HPDE6-E6E7 (cell line): ENCODE data around the gene TRIP12.
"Not testable (repeated sequence)": the region's sequence is repeated elsewhere in the genome, so short reads cannot be mapped to it uniquely, and the experiment has no call there.

Experiments
- DNase-seq: peaks from one replicate; pipeline ENCODE4 v3.0.0; 2011; ENCODE audit warnings: missing footprints; ENCODE audit errors: extremely low spot score

TRIP12 gene

DNA sequence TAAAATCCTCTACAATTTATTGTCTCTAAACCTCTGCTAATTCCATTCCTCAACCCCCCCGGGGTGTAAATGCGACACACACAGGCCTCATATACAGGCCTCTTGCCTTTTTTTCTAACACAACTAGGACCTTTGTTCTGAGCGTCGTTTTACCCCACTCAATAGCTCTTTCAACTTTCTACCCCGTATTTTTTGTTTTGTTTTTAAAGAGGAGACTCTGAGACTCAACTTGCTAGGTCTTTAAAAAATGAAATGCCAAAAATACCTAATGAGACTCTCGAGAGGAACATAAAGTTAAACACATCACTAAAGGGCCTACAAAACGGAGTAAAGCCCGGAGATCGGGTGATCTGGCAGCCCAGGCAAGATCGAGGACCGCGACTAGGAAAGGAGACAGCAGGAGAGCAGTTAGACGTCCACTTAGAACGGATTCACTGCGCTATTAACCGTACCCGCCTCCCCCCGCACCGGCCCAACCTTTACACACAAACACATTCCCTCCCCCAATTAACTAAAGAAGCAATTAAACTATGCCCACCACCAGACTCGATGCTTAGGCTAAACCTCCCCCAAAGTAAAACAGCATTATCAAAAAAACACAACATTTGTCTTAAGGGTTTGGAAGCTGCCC lies 1.7 kb downstream of the TRIP12 start:
- DNase-seq = no peak

DNA sequence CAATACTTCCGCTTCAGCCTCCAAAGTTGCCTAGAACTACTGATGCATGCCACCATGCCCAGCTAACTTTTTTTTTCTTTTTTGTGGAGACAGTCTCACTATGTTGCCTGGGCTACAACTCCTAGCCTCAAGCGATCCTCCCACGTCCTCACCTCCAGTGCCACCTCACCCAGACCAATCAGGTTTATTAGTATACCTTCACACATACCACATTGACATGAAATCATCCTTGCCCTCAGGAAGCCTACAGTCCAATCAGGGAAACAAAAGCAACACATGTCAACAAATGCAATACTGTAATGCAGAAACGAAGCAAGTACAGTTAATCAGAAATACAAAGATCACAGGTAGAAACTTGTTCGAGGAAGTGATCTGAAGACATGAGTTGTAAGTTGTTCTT lies 4.0 kb downstream of the TRIP12 start:
- no peak for DNase-seq

DNA sequence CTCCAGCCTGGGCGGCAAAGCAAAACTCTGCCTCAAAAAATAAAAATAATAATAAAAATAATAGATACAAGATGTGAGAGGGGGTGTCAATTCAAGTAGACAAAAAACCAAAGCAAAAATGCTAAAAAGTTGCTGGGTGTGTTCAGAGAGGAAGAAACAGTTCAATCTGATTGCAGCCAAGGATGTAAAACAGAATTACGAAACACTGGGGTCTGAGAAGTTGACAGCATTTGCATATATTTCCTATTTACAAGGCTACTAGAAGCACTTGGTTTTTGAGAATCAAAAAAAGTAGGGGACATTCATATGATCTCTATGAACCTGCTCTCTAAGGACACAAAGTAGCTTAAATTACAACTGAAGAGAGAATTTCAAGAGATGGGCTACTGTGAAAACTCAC lies 7.6 kb downstream of the TRIP12 start:
- no peak for DNase-seq

DNA sequence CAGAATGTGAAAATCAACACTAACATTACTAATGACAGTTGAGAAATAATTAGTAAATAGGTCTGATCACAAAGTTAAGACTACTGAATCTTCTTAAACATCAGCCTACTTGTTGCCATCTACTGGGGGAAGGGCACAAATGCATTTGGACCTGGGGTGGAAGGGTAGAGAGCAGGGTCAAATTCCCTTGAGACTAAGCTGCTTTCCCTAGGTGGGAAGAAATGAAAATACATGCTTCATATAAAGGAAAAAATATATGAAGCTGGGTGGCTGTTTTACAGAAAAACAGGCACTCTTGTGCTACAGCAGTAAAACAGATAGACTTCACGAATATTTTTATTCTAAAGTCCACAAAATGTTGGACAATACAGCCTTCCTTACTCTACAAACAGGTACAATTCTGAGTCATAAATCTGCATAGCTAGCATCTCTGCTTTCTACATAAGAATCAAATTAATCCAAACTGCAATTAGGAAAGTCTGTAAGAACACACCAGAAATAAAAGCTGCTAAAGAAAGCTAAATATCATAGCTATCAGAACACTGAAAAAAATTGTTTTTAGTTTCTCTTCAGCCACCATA lies 10.9 kb downstream of the TRIP12 start:
- DNase-seq = no peak

DNA sequence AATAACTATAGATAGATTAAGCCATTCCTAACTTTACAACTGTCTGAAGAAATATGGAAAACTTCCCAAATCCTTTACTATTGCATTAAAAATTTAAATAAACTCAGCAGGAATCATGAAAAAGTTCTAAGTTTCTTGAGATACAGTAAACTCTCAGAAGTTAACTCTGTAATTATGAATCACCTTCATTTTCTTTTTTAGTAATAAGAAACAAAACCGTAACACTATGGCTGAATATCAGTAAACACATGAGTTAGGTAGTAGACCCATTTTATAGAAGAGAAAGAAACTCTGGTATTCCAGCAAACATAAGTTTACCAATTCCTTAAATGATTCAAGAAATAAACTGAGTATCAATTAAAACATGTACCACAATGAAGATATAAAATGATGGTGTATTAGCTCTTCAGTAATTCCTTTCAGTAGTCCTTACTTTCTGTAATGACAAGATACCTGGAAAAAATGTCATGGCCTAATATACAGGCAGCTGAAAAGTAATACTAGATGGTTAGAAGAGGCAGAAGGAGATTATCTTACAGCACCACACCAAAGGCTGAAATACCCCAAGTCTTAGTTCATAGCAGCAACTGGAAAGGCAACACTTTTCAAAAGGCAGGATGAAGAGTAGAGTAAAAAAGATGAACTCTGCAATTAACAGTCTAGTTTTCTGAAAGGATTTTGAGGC lies 11.5 kb downstream of the TRIP12 start:
- no peak for DNase-seq

DNA sequence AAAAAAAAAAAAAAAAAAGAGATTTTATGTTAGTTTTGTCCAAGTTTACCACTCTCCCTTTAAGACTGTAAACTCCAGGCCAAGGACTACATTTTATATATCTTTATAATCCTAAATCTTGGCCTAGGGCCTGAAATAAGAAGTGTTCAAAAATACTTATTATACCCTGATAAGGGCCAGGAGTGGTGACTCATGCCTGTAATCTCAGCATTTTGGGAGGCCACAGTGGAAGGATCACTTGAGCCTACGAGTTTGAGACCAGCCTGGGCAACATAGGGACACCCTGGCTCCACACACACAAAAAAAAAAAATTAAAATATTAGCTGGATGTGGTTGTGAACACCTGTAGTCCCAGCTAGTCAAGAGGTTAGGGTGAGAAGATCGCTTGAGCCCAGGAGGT lies 12.7 kb downstream of the TRIP12 start:
- DNase-seq = no peak

DNA sequence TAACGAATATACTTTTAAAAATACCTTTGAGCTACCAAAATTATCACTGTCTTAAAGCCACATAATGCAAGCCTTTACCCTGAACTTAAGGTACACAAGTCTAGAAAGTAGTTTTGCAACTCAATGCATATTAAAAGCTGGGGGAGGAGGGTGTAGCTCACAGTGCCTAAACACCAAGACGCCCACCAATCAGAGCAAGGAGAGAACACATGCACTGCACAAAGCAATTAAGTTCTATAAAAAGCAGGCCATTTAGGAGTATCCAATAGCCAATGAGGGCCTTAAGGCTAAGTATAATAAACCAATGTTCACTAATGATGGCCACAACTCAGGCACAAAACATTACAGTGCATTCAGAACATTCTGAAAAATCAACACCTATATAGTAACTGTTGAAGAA lies 16.2 kb downstream of the TRIP12 start:
- DNase-seq = no peak

DNA sequence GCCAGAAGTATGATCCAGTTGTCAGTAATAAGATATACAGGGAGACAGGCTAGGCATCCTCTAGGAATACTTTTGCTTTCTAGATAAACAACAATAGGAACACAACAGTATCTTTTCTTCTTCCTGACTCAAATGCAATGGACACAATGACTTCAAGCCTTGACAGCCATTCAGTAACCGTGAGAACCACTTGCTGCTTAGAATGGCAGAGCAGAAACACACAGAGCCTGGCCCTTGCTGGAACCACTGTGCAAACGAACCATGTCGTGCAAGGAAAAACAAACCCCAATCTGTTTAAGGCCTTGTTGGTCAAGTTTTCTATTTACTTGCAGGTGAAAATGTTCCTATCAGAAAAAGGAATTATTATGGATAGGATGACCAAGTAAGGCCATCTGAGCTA lies 18.8 kb downstream of the TRIP12 start:
- no peak for DNase-seq

DNA sequence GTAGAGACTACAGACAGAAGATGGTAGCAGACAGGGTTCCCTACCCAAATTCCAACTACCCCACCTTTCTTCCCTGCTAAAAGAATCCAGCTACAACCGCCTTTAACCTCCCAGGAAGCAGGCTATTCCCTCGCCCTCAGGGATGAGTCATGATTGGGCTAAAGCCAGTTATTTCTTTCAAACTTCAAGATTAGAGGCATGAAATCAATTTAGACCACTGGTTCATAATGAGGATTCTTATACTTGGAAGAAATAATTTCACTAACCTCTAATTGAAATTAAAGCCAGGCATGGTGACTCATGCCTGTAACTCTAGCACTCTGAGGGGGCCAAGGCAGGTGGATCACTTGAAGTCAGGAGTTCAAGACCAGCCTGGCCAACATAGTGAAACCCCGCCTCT lies 20.0 kb downstream of the TRIP12 start:
- peak; percentile 63 for DNase-seq

DNA sequence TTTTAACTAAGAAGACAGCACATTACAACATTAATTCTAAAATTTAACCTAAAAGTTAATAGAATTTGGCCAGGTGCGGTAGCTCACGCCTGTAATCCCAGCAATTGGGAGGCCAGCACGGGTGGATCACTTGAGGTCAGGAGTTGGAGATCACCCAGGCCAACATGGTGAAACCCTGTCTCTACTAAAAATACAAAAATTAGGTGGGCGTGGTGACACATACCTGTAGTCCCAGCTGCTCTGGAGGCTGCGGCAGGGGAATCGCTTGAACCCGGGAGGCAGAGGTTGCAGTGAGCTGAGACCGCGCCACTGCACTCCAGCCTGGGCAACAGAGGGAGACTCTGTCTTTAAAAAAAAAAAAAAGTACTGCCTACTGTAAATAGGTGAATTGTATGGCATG lies 21.3 kb downstream of the TRIP12 start:
- DNase-seq = not testable (repeated sequence)

DNA sequence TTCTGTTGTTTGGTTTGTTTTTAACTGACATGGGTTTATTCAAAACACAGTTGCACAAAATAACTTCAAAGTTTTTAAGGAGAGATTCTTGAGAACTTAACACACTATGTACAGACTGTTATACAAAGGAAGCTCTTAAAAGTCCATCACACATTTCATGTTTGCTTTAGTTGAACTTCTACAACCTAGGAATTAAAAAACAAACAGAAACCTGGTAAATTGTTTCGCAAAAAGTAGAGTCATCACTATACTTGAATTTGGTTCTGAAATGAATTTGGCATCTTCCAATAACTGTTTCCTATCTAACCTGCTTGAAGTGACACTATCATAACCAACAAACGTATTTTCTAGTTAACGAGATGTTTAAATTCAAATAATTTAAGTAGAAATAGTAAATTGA lies 21.8 kb downstream of the TRIP12 start:
- no peak for DNase-seq

DNA sequence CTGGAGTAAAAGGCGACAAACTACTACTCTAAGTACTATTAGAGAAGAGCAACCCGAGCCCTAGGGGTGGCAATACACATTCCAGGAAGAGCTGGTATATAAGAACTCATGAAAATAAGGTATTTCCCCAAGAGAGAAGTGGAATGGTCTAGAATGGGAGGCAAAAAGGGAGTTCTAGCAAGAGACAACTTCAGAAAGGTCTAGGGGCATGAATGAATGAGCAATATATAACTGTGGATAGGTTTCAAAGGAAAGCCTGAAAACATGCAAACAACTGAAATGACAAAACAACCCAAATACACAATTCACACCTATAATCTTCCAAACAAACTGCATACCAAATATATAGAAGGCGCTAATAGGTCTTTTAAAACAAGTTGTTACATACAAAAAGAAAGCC lies 22.2 kb downstream of the TRIP12 start:
- DNase-seq = no peak

DNA sequence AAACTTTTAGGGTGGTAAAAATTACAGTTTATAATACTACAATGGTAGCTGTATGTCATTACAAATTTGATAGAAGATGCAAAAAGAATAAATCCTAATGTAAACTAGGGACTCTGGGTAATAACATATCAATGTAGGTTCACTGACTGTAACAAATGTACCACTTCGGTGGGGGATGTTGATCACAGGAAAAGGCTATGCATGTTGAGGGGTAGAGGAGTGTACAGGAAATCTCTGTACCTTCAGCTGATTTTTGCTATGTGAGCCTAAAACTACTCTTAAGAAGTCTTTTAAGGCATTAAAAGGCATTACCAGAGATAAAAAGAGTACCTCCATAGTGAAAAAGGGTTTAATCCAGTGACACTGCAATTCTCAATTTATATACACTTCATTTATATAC lies 25.0 kb downstream of the TRIP12 start:
- no peak for DNase-seq

DNA sequence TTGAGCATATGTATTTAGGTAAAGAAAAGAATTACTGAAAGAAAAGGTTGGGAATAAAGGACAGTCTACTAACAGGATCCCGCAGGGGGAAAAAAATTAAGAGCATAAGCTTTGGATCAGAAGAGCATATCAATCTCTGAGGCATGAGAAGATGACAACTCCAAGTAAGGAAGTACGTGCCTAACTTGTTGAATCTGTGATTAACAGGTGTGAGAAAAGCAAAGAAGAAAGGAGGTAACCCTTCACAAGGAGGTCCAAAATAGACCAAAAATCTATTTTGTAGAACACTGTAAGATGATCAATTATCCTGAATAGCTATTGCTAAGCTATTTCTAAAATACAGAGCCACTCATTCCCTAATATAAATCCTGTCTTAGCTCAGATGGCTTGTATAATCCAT lies 32.8 kb downstream of the TRIP12 start:
- DNase-seq = no peak

DNA sequence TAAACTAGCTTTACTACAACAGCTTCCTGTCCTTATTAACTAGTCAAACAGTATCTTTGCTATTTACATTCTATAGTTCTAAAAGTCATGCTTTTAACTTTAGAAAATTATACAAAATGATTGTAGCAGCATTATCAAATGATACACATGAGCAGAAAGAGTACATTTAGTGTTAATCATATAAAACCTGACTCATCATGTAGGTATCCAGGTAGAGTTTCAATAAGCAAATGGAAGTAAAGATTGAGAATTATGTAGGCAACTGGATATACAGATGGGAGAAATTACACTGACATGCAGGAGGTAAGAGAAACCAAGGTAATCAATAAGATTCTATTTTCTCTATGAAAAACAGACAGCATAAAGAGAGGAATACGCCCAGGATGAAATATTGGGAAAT lies 33.8 kb downstream of the TRIP12 start:
- DNase-seq = no peak

DNA sequence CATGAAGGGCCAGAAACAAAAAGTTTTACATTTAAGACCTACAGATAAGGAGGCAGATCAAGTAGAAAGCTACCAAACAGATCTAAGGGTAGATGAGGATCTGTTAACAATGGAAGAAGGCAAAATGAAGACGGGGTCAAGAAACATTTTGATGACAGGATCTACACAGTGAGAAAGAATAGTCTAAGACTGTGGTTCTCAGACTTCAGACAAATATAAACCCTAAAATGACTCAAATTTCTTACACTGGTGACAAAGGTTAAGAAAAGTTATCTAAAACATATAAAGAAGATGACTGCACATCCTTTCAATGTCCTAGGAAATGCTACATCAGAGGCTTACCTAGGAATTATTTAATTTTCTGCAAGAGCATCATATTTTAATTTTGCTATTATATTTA lies 34.4 kb downstream of the TRIP12 start:
- DNase-seq = no peak

DNA sequence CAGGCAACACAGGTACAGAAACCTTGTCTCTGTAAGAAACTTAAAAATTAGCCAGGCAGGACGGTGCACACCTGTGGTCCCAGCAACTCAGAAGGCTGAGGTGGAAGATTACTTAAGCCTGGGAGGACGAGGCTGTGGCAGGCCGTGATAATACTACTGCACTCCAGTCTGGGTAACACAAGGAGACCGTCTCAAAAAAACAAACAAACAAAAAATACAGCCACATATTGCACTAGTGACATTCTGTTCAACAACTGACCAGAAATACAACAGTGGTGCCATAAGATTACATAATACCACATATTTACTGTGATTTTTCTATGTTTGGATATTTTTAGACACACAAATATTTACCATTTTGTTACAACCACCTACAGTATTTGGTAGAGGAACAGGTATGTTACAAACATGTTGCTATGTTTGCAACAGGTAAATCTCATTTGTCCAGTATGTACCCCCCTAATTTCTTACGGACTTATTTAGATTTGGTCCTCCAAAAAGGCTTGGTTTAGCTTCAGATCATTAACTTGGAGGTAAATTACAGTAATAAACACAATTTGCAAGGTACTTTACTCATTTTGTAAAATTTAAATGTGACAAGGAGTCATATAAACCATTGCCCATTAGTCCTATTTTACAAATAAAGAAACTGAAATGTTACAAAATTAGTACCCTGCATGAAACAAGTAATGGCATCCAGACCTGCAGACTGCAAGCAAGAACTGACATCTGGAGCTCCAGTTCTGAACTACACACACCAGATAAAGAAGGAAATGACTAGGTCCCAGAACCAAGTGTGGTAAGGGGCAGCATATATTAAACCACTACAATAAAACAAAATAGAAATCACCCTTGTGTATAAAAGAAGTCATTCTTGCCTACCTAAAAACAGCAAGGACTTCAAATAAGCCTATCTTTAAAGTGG lies 36.8 kb downstream of the TRIP12 start:
- no peak for DNase-seq

DNA sequence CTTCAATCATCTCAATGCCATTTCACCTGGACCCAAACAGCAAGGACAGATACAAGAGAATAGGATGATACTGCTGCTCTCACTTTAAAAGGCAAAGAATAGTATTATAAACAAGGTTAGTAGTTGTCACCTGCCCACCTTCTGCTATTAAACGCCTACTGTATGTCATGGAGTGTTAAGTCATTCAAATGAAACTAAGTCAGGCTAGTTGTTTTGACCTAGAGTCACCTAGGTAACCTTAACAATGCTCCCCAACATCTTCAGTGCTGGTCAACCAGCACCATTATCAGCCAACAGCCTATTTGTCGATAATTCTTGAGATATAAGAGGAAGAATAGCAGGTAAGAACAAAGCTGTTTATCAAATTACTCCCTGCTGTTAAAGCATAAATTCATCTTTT lies 39.2 kb downstream of the TRIP12 start:
- no peak for DNase-seq

DNA sequence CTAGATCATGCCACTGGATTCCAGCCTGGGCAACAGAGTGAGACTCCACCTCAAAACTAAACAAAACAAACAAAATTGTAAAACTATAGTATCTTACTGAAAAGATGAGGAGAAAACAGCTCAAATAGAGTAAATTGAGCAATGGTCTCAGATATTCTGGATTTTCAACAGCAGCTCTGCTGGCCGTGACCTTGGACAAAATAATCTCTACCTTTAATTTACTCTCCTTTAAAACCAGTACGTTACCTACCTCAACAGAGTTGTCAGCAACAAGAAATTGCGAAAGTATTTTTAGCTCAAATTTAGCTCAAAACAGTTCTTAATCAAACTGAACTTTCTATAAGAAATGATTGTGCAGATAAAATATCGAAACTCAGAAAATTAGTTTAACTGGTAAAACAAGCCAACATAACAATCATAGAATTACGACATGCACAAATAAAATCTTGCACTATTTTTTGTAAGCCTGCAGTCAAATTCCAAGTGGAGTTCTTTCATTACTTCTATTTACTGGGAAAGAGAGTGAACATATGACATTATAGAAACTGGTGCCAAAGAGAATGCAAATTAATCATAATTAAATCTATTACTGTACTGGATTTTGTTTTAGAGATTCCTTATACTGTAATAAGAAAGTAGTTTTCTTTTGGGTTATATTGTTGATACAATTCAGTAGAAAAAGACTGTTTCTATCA lies 40.8 kb downstream of the TRIP12 start:
- DNase-seq = no peak

DNA sequence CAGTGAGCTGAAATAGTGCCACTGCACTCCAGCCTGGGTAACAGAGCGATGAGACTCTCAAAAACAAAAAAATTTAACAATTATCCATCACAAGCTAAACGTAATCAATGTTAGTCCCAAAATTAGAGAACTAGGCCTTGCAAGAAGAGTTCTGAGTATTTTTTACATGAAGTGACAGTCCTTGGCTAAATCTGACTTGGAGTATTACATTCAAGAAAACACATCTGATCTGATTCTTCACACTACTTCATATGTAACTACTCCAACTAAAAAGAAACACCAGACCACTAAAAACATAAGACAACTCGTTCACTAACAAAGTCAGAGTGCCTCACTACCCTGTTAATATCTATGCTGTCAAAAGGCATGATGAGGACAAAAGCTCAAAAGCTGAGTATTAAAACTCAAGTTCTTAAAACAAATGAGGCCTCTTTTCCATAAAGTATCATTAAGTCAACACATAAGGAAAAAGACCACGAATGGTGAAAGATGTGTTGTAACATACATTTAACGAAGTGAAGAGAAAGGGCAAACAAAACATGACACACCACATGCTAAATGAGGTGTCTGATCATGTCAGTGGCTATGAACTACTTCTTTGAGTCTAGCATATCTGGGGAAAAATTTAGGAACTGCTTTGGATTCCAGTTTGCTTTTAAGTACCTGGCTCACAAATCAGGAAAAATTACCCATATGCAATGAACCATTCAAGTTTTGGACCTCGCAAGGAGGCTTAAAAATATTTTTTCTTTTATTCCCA lies 42.4 kb downstream of the TRIP12 start:
- no peak for DNase-seq

DNA sequence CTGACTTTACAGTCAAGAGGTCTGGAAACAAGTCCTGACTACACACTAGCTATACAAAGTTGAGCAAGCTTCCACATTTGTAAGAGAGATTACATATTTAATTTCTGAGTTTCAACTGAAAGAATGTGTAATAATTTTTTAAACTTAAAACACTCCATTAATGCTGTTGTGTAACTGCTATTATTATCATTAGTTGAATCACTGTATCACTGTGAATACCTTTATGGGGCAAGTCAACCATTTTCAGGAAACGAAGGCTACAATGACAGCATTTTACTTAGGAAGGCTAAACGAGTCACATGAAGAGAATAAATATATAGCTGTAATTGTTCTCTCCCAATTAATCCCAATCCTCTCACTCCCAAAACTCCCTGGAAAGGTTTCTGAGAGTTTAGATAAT lies 46.3 kb downstream of the TRIP12 start:
- no peak for DNase-seq
